Left hindlimb (tissue), 1 donor: ENCODE measurements around the gene OTC.
A peak's percentile ranks its signal among the peaks of the same experiment; 100 is the strongest.

Experiments
- DNase-seq: peaks from one replicate; pipeline ENCODE4 v3.0.0-alpha.2; 2018

OTC gene

GRCh38 chrX:38352362-38352761, at the start of gene OTC:
OTC (plus strand) TSS chrX:38352604; CDS start chrX:38352697, 93 bp downstream.
- DNase-seq, result no peak

GRCh38 chrX:38304010-38304409, 48.4 kb upstream of the OTC start:
- no peak for DNase-seq

DNA sequence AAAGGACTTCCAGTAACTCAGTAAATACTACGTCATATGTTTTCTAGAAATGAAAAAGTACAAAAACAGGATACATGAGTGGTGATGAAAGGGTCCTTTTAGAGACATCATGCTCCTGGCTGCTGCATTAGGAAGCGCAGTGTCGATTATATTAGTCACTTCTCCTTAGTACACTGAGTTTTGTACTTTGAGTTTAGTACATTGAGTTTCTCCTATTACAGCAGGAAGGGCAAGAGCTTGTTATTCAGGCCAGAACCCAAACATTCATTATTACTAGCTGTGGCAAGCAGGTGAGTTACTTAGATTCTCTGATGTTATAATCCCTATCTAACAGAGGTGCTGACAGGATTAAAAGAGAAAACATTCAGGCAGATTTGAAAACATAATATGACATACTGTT, 46.4 kb upstream of the OTC start:
- no peak for DNase-seq

- DNase-seq, result no peak
Measured at GRCh38 chrX:38311743-38312142, 40.7 kb upstream of the OTC start.

DNA sequence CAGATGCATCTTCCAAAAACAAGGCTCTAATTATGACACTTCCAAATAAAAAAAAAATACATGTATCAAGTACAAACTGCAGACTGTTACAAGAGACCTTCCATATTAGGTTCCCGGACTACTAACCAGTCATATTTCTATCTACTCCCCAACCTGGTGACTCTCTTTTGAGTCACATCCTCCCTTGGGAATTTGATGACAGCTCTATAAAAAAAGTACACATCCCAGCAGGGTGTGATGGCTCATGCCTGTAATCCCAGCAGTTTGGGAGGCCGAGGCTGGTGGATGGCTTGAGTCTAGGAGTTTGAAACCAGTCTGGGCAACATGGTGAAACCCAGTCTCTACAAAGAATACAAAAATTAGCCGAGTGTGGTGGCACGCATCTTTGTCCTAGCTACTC, 40.0 kb upstream of the OTC start:
- DNase-seq, result no peak

DNA sequence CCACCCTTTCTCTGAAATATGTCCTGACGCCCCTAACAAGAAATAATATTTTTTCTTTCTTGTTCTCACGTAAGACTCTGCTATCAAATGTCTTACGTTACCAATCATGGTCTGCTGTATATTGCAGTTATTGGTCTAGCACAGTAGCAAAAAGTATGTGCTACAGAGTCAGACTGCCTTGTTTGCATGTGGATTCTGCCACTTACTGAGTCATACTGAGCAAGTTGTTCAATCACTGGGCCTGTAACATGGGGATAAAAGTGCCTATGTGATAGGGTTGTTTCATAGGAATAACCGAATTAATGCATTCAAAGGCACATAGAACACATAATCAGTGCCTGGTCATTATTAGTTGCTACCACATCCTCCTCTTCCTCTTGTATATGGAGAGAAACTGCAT, 39.2 kb upstream of the OTC start:
- no peak for DNase-seq

GRCh38 chrX:38315186-38315585, 37.2 kb upstream of the OTC start:
- no peak for DNase-seq

GRCh38 chrX:38318196-38318595, 34.2 kb upstream of the OTC start:
- DNase-seq, result no peak

- no peak for DNase-seq
Measured at GRCh38 chrX:38318606-38319005, 33.8 kb upstream of the OTC start.

DNA sequence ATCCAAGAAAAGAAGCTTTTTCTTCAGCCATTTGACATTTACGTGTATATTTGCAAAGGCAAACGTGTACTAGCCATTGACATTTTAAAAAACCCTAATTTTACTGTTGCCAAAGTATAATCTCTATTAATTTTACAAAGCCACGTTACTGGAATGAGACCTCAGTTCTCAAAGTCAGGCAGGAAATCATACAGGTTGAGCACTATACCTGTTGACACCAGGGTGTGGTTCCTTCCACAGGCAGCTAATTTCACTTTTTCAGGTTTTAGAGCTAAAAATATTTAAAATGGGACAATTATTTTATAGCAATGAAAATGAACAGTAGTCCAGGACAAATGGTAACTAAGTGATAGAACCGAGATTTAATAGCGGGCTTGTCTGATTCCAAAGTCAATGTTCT, 31.6 kb upstream of the OTC start:
- DNase-seq, result no peak

DNA sequence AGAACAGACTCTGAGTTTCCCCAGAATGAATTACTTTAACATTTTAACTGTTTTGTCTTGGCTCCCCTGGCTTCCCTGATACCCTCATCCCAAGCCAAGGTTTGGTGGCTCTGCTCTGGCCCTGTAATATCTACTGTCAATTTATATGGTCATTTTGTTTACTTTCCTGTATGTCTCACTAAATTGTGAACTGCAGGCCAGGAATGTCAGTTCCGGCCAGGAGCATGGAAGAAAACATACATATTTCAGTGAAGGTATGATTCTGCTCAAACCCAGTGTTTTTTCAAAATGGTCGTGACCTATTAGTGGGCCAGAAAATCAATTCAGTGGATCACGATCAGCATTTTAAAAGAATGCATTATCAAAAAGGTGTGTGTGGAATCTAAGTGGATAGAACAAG, 26.3 kb upstream of the OTC start:
- DNase-seq, result no peak

DNA sequence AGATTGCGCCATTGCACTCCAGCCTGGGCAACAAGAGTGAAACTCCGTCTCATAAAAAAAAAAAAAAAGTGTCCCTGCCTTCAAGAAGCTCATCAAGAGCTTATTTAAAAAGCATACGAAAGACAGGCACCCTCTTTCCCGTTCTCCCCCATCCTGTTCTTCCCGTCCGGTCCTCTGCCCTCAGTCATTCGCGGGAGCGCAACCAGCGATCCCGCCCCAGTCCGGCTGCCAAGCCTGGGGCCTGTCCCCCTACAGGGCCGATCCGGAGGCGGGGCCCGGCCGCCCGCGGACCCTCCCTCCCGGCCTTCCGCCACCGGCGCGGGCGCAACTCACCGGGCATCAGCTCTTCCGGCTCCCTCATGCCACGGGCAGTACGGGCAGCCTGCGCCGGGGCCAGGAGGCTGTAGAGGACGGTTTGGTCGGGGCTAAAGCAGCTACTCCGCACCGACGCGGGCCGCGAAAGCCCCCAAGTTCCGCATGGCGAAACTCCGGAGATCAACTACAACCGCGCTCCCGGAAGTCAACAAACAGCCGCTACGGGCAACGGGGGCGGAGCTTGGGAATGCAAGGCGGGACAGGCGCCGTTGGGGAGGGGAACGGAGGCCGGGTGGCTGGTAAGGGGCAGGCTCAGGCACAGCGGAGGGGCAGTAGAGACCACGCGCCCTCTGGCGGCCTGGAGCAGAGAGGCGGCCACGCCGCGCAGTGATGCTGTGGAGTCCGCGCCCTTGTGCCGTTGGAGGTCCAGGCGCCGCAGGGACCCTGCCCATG, 25.2 kb upstream of the OTC start, which contains the start of gene RPGR:
TSS of gene RPGR (minus strand) at position 503 of the 768 bp plus-strand sequence. CDS start at position 361, 142 bp downstream.
- DNase-seq, result peak; percentile 96

DNA sequence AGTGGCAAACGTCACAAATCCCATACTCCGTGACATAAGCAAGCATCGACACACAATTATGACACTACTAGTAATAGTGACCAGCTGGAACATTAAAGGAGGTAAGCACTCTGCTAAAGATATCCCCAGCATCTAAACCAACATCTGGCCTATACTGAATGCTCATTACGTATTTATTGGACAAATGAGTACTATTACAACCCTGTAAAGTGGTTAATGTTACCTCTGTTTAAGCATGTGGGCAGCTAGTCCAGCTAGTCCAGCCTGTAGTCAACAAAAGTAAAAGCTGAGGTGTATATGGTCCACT, 24.7 kb upstream of the OTC start:
- DNase-seq, result no peak

GRCh38 chrX:38332505-38332904, 19.9 kb upstream of the OTC start:
- no peak for DNase-seq

GRCh38 chrX:38335382-38335781, 17.0 kb upstream of the OTC start:
- DNase-seq, result no peak

DNA sequence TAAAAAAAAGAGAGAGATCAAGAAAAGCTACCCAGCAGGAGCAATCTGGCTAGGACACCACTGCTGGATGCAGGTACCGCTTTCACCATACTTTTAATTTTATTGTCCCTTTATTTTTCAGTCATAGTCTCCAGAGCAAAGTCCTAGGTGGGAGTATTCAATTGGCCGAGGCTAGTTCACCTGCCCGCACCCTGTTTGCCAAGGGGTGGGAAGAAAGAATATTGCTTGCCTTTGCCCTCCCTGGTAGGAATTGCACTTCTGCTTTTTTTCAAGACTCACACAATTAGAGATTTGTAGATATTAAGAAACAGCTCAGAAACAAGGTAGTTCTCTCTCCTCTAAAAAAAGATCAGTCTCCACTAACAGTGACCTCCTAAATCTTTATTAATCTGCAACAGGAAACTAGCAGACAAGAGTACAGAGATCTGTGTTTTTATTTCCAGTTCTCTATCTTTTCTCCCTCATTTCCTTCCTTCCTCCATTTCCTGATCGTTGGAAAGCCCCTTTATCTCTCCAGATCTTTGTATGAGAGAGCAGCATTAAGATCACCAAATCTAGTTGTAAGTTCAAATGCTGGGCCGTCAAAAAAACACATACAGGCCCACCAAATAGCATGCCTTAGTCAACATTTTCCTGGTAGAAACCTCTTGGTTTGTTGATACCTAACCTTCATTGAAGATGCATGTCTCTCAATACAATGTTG, 15.7 kb upstream of the OTC start:
- DNase-seq, result no peak

DNA sequence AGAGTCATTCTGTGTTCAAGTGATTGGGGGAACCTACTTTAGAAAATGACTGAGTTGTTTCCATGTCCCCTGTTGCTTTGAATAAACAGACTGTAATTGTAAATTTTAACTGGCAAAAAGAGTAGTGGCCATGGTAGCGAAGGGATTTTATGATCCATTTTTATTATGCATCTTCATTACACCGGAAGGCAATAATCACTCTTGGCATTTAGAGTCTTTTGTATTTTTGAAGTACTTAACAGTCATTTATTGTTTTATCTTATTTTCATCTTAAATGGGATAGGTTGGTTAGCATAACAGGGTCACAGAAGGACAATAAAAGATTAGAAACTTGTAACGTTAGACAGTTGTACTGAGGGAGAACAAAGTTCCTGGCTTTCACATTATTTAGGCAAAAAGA, 11.0 kb upstream of the OTC start:
- no peak for DNase-seq

DNA sequence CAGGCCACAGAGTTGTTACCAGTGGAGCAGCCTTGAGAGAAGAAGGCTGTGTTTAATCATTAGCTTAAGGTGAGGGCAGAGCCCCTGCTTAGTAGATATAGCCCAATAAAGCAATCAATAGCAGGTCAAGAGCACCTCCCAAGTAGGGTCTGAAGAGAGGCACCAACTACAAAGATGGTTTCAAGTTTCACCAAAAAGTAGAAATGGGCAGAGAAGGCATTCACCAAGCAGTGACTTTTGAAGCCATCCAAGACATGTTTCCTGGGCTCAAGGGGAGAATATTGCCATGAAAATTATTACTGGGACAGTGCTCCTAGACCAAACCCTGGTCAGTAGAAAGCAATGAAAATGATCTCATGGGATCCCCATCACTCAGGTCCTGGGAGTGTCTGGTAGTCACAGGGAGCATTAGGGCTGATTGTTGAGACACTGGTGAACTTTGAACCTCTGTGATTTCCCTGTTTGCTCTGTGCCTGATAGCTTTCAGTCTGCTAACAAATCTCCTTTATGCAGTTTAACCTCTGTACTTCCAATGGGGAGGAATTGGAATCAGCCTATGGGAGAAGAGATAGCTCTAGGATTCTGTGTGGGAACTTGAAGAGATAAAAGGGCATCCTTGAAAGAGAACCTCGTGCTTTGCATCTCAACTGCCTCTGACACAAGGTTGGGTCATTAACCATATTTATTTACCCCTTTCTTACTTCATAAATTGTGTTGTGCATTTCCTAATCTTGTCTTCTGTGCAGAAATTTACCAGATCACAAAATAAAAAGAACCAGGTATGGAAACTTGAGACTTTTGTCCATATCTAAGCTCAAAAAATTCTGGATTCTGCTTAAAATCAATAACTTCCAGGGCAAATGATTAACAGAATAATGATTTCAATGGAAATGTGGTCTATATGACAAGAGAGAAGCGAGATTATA, 9.3 kb upstream of the OTC start:
- no peak for DNase-seq

- no peak for DNase-seq
Measured at GRCh38 chrX:38346150-38346549, 6.3 kb upstream of the OTC start.

DNA sequence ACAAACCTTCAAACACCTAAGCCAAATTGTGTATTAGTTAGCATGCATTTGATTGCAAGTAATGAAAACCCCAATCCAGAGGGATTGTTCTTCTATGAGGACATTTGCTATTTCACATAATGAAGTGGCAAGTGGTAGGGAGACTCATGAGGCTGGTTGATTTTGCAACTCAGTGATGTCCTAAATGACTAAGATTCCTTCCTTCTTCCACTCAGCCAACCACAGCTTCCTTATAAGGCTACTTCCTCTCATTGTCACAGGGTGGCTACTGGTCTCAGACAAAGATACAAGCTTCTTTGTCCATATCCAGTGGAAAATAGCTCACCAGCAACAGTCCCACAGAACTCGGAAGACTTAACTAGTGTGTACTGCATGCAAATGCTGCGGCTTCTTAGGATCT, 5.3 kb upstream of the OTC start:
- DNase-seq, result no peak

DNA sequence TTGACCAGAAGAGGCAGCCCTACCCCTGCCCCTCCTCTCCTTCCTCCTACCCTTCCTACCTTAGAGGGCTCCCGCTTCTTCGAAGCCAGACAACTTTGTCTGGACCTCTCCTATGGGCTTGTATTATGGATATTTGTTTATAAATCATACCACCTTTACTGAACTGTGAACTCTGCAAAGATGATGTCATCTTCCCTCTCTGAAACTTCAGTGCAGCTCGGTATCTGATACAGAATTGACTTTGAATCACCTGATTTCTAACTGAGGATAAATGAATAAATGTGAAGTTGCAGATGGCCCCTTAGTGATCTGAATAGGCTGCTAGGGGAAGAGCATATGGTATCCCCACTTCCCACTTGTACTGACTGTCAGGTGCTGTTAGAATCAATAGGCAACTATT, 1.1 kb upstream of the OTC start:
- no peak for DNase-seq

GRCh38 chrX:38356401-38356800, 4.0 kb downstream of the OTC start:
- no peak for DNase-seq
